ENCODE data around the gene TMEM184B. TPM values are rescaled to one million over a fixed set of nuclear protein-coding genes. Genes with fewer than 3 reads are reported as not detected.
A peak's percentile ranks its signal among the peaks of the same experiment; 100 is the strongest.

Gene TMEM184B
- total RNA-seq, 4 donors from 2014 or later: 41.2 to 86.4 (median 48.6) TPM

- no peak for ATAC-seq (ENCODE audit: low FRiP score)
- no peak for TF ChIP-seq CTCF (IDR thresholded peaks at IDR 0.05)
- no peak for DNase-seq (ENCODE audit: low spot score)
These were observed 38.5 kb upstream of the TMEM184B start for GRCh38 chr22:38311323-38311620.

DNA sequence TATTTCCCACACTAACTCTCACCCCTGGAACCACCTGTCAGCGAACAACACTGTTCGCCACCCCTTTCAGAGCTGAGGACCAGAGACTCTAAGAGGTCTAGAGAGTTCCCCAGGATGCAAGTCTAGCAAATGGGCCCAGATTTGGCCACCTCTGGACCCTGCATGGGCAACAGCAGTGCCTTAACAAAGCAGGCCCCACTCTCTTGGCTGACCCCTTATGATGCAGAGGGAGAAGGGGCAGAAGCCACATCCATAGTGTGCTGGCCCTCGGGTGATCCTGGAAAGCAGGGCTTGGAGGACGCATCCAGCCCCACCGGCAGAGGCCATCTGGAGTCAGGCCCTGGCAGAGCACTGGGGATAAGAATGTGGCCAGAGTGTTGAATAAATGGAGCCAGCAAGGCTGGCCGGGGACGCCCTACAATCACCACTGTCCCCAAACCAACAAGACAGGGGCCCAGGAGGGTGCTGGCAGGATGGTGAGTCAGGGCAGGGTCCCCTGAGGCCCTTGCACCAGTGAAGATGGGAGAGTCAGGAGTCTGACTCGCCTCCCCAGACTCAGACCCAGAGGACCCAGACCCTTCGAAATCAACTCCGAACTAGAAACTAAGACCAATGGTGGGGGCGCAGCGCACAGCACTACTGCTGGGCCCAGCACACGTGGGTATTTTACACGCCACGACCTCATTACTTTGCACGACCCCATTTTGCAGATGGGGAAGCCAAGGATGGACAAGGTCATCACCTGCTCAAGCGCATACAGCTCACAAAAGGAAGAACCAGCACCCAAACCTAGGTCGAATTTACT lies 37.9 kb upstream of the TMEM184B start:
- TF ChIP-seq CTCF (IDR thresholded peaks at IDR 0.05): no peak
- DNase-seq (ENCODE audit: low spot score): no peak
- no peak for ATAC-seq (ENCODE audit: low FRiP score)

GRCh38 chr22:38309614-38310517 lies 37.1 kb upstream of the TMEM184B start:
- no peak for TF ChIP-seq CTCF (IDR thresholded peaks at IDR 0.05)
- ATAC-seq (ENCODE audit: low FRiP score) (no peak), DNase-seq (ENCODE audit: low spot score) (no peak)

GRCh38 chr22:38308791-38309498 lies 36.1 kb upstream of the TMEM184B start:
- ATAC-seq (ENCODE audit: low FRiP score): no peak
- no peak for DNase-seq (ENCODE audit: low spot score)
- no peak for TF ChIP-seq CTCF (IDR thresholded peaks at IDR 0.05)

DNA sequence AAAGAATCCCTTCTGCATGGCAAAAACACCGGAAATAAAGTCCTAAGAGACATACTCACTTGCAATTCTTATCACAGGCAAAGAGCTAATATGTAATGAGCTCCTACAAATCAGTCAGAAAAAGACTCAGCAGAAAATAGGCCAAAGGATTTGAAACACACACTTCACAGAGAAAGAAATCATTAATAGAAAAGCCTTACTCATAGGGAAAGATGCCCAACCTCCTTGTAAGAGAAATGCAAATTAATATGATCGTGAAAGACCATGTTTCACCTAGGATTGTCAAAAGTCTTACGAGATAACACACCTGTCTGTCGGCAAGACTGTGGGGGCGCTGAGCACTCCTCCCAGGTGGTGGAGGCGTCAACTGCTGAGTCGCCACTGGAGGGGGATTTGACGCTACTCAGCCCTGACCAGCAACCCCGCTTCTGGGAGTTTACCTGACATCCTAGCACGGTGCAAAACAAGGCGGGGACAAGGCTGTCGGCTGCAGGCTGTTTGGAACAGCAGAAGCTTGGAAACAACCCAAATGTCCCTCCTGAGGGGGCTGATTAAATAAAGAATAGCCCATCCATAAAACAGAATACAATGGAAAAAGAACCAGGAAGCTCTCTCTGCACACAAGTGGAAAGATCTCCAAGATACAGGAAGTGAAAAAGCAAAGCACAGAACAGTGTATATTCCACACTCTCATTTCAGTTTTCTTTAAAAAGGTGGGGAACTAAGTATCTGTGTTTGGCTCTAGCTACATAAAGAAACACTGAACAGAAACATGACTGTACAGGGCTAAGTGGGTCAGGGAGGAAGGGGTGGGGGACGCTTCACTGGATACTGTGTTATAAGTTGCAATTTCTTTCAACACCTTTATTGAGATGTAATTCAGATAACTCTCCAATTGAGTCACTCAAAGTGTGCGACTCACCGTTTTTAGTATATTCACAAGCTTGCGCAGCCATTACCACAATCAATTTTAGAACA lies 33.0 kb upstream of the TMEM184B start:
- ATAC-seq (ENCODE audit: low FRiP score) (peak; percentile 56), DNase-seq (ENCODE audit: low spot score) (no peak)
- TF ChIP-seq CTCF (IDR thresholded peaks at IDR 0.05): no peak

- no peak for ATAC-seq (ENCODE audit: low FRiP score)
- no peak for TF ChIP-seq CTCF (IDR thresholded peaks at IDR 0.05)
- no peak for DNase-seq (ENCODE audit: low spot score)
These were observed 31.7 kb upstream of the TMEM184B start for GRCh38 chr22:38304526-38304925.

Data from omental fat pad (tissue), 4 donors.